Sigmoid colon (tissue), 3 donors: ENCODE results near the gene MYO18B.

Experiments
- CTCF ChIP-seq, 4 experiments: fragments of 450-650 bp in 3 of 4; fragments of 200-600 bp in 1 of 4; IDR thresholded peaks; one replicate each; pipeline ENCODE4 v1.5.1; 2016 to 2019; ENCODE audit warnings: antibody characterized with exemption in 4 of 4, mild to moderate bottlenecking in 3 of 4, moderate library complexity in 2 of 4
- POLR2A ChIP-seq, 2 donors: fragments of 450-650 bp; IDR thresholded peaks; one replicate each; pipeline ENCODE4 v1.6.1; 2016; ENCODE audit warnings: antibody characterized with exemption in 2 of 2, mild to moderate bottlenecking in 2 of 2, moderate library complexity in 2 of 2

GRCh38 chr22:25969286-25969685 is 227.3 kb downstream of the MYO18B start:
- TF ChIP-seq CTCF (IDR thresholded peaks at IDR 0.05) = no peak
- no peak for TF ChIP-seq POLR2A (IDR thresholded peaks at IDR 0.05)
